Measurements from ENCODE around the gene PKP4.

The PKP4 gene

DNA sequence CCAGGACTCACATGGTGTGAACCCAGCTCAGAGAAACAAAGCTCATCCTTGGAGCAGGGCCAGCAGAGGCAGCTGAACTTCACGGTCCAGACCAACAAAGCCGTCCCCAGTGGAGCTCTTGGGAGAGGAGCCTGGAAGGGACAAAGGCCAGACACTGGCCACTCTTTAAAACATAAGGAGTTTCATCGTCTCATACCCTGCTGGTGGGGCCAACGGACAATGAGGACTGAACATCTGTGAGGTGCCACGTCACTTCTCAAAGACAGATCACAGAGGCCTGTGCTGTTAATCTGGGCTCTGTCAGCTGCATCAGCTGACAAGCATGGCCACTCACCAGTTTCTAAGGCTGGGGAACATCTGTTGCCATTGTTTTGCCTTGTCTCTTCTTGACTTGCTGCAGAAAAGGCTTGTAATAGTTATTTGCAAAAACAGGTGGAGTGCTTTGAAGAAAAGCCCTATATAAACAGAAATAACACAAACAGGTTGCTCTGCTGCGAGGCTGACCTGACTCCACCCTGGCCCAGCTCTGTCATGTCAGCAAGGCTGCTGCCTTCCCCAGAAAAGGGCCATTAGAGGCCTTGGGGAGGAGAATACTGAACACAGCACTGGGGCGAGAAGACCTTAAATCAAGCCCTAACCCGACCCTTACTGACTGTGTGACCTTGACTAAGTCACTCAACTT is 270.3 kb downstream of the PKP4 start:
- peaks cover 7% of the 10 kb centered on the region for H3K4me1 ChIP-seq (ENCODE audit: control insufficient read depth, low read depth, low read length)
- no peak overlapping the region for H3K9ac ChIP-seq (ENCODE audit: low read length)

GRCh38 chr2:158728422-158728821 is 271.7 kb downstream of the PKP4 start:
- no peak overlapping the region for H3K27ac ChIP-seq (ENCODE audit: low read length)
- peaks cover 7% of the 10 kb centered on the region for H3K4me1 ChIP-seq (ENCODE audit: control insufficient read depth, low read depth, low read length)
- H3K9ac ChIP-seq (ENCODE audit: low read length), result no peak overlapping the region
- no peaks in the 10 kb centered on the region for H3K9me3 ChIP-seq (ENCODE audit: control insufficient read depth, low read depth, low read length)
- H3K36me3 ChIP-seq (ENCODE audit: control insufficient read depth, low read depth, low read length), result no peaks in the 10 kb centered on the region
- H3K4me3 ChIP-seq (ENCODE audit: low read length), result no peak overlapping the region
- H3K27me3 ChIP-seq (ENCODE audit: control insufficient read depth, insufficient read depth, low read length), result no peaks in the 10 kb centered on the region

More for the DNA sequence above, 270.3 kb downstream of the PKP4 start:
- no peaks in the 10 kb centered on the region for H3K27me3 ChIP-seq (ENCODE audit: control insufficient read depth, insufficient read depth, low read length)
- H3K36me3 ChIP-seq (ENCODE audit: control insufficient read depth, low read depth, low read length), result no peaks in the 10 kb centered on the region
- no peak overlapping the region for H3K27ac ChIP-seq (ENCODE audit: low read length)
- no peak overlapping the region for H3K4me3 ChIP-seq (ENCODE audit: low read length)
- no peaks in the 10 kb centered on the region for H3K9me3 ChIP-seq (ENCODE audit: control insufficient read depth, low read depth, low read length)

DNA sequence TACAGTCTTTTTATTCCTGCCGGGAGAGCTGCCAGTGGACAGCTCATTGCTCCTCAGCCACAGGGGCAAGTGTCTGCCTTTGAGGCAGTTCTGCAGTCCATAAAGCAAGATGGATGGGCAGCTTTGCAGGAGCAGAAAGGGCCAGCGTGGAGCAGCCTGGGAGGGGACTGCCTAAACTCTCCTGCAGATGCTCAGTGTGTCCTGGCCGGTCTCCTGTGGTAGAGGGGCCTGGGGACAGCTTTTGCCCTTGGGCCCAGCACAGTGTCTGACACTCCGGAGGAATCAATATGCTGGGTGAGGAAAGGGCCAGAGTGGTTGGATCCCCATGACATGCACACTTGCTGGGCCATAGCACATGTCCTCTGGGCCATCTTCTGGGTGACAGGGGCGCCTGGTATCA is 272.7 kb downstream of the PKP4 start:
- no peak overlapping the region for H3K9ac ChIP-seq (ENCODE audit: low read length)
- H3K9me3 ChIP-seq (ENCODE audit: control insufficient read depth, low read depth, low read length), result no peaks in the 10 kb centered on the region
- H3K4me1 ChIP-seq (ENCODE audit: control insufficient read depth, low read depth, low read length), result peaks cover 7% of the 10 kb centered on the region
- no peak overlapping the region for H3K4me3 ChIP-seq (ENCODE audit: low read length)
- H3K27ac ChIP-seq (ENCODE audit: low read length), result no peak overlapping the region
- no peaks in the 10 kb centered on the region for H3K36me3 ChIP-seq (ENCODE audit: control insufficient read depth, low read depth, low read length)
- no peaks in the 10 kb centered on the region for H3K27me3 ChIP-seq (ENCODE audit: control insufficient read depth, insufficient read depth, low read length)

DNA sequence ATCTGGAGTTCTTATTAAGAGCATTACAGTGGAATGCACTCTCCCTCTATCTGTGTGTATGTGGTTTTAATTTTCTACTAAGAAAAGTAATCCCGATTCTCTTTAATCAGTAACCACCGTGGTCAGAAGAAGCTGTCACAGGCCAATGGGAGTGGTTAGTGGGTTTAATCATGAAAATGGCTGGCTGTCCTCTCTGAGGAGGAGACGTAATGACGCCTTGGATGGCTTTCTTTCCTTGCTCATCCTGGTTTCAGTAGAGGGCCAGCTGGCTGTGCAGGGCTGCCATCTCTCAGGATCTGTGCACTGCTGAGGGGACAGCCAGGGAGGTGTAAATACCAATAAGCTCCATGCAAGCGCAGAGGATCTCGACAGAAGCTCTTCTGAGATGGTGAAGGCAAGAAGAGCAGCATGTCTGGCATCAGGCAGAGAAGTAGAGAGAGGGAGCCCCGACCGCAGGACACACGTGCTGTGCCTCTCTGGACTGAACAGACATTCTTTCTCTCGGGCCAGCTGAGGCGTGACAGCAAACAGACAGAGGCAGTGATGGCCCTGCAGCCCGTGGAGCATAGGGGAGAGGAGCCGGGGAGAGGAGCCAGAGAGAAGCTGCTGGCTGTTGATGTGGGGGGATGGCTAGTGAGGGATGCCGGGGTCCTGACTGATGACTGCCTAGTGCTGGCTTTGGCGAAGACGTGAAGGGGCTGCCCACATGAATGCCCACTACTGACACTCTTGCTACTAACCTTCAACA is 273.3 kb downstream of the PKP4 start:
- H3K27ac ChIP-seq (ENCODE audit: low read length), result no peak overlapping the region
- no peak overlapping the region for H3K9ac ChIP-seq (ENCODE audit: low read length)
- no peaks in the 10 kb centered on the region for H3K9me3 ChIP-seq (ENCODE audit: control insufficient read depth, low read depth, low read length)
- H3K27me3 ChIP-seq (ENCODE audit: control insufficient read depth, insufficient read depth, low read length), result no peaks in the 10 kb centered on the region
- peaks cover 7% of the 10 kb centered on the region for H3K4me1 ChIP-seq (ENCODE audit: control insufficient read depth, low read depth, low read length)
- H3K4me3 ChIP-seq (ENCODE audit: low read length), result no peak overlapping the region
- no peaks in the 10 kb centered on the region for H3K36me3 ChIP-seq (ENCODE audit: control insufficient read depth, low read depth, low read length)

DNA sequence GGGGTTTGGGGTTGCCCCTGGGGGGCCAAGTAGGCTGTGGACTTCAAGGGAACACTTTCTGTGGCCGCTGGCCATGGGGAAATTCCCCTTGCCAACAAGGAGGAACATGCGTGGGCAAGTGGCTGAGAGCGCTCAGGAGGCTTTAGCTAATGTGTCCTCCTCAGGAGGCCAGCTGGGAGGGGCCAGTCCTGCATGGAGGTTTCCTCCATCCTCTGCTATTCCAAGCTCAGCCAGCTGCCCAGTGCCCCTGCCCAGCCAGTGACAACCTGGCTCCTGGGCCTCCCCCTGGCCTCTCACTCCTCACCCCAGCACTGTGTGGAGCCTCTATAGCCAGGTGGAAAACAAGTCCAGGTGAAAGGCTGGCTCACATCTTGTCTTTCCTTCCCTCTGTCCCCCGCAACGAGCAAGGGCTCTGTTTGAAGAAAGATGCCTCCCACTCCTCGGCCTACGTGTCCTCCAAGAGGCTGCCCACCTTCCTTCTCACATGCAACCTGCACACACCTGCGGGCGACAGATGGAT is 273.9 kb downstream of the PKP4 start:
- Histone ChIP-seq H3K36me3 (ENCODE audit: control insufficient read depth, low read depth, low read length) (no peaks in the 10 kb centered on the region), H3K4me1 (ENCODE audit: control insufficient read depth, low read depth, low read length) (peaks cover under 1% of the 10 kb centered on the region), H3K4me3 (ENCODE audit: low read length) (no peak overlapping the region), H3K27ac (ENCODE audit: low read length) (no peak overlapping the region), H3K27me3 (ENCODE audit: control insufficient read depth, insufficient read depth, low read length) (no peaks in the 10 kb centered on the region), H3K9ac (ENCODE audit: low read length) (no peak overlapping the region), H3K9me3 (ENCODE audit: control insufficient read depth, low read depth, low read length) (no peaks in the 10 kb centered on the region)

DNA sequence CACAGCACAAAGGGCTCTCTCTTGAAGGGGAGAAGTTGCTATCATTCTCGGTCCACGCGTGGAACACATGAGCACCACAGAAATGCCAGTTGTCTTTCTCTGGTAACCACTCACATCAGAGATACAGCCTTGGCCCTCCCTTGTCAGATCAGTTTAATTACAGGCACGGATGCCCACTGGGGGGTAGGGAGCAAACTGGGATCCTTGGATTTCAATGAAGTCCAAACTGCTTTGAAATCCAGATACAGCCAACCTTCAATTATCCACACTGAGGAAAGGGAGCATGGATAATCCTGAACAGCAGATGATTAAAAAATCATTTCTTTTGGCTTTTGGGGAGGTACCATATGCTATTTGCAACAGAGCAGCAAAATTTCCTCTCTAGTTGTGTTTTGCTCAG is 274.6 kb downstream of the PKP4 start:
- no peak overlapping the region for H3K27ac ChIP-seq (ENCODE audit: low read length)
- H3K9me3 ChIP-seq (ENCODE audit: control insufficient read depth, low read depth, low read length), result no peaks in the 10 kb centered on the region
- H3K4me1 ChIP-seq (ENCODE audit: control insufficient read depth, low read depth, low read length), result no peaks in the 10 kb centered on the region
- no peak overlapping the region for H3K4me3 ChIP-seq (ENCODE audit: low read length)
- H3K36me3 ChIP-seq (ENCODE audit: control insufficient read depth, low read depth, low read length), result no peaks in the 10 kb centered on the region
- no peak overlapping the region for H3K9ac ChIP-seq (ENCODE audit: low read length)
- H3K27me3 ChIP-seq (ENCODE audit: control insufficient read depth, insufficient read depth, low read length), result no peaks in the 10 kb centered on the region
